Transverse colon (tissue), 4 donors: ENCODE measurements around the gene DPH7.
"Not testable (repeated sequence)": the region's sequence is repeated elsewhere in the genome, so short reads cannot be mapped to it uniquely, and the experiment has no call there.

Source experiments
- CTCF ChIP-seq, 5 experiments: fragments of 200-600 bp in 3 of 5; fragments of 450-650 bp in 2 of 5; sonication (generic) in 3 of 5; IDR thresholded peaks; 1 replicate in 2 of 5; 2 replicates in 3 of 5; pipeline ENCODE4 v1.5.1; 2016 to 2017; ENCODE audit warnings: antibody characterized with exemption in 5 of 5, inconsistent platforms in 3 of 5, mild to moderate bottlenecking in 2 of 5, moderate library complexity in 1 of 5
- POLR2A ChIP-seq: fragments of 450-650 bp; IDR thresholded peaks from one replicate; pipeline ENCODE4 v1.6.1; 2016; ENCODE audit warnings: antibody characterized with exemption, mild to moderate bottlenecking, moderate library complexity
- POLR2AphosphoS5 ChIP-seq, 3 donors: sonication (generic); formaldehyde crosslinking; IDR thresholded peaks; one replicate each; pipeline ENCODE4 v1.6.1; 2016; ENCODE audit warnings: antibody characterized with exemption in 3 of 3

GRCh38 chr9:137518661-137519459, 59.9 kb downstream of the DPH7 start:
- not testable (repeated sequence) for TF ChIP-seq CTCF (IDR thresholded peaks at IDR 0.05); POLR2A; POLR2AphosphoS5 (IDR thresholded peaks at IDR 0.05)
